HG03280 (cell line): Measurements from ENCODE around the gene PCDHGC5.

Source experiments
- ATAC-seq: cut with Tn5 transposase; IDR thresholded peaks from one replicate; pipeline ENCODE4 v1.9.1; 2021; ENCODE audit warnings: mild to moderate bottlenecking, moderate library complexity; ENCODE audit not compliant: unreplicated experiment

The PCDHGC5 gene

GRCh38 chr5:141490771-141491170 is 1.9 kb downstream of the PCDHGC5 start:
- no peak for ATAC-seq

DNA sequence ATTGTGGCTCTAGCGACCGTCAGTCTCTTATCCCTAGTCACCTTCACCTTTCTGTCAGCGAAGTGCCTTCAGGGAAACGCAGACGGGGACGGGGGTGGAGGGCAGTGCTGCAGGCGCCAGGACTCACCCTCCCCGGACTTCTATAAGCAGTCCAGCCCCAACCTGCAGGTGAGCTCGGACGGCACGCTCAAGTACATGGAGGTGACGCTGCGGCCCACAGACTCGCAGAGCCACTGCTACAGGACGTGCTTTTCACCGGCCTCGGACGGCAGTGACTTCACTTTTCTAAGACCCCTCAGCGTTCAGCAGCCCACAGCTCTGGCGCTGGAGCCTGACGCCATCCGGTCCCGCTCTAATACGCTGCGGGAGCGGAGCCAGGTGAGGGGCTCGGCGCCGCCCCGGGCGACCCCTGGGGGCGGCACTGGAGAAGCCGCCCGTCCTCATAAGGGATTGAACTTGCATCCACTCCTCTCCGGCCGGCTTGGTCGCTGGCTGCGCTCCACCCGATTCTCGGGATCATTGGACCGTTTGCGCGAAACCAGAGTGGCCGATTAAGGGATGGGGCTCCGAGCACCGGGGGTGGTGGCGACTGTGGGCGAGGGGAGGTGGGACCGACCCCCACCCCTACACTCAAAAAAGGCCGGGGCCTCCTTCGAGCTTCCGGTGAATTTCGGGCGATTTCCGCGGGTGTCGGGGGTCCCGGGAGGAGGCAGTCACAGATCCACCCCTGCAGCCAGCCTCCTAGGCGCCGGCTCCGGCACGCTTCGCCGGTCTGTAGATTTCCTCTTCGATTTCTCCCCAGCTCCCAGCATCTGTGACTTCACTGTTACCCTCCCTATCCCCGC is 2.7 kb downstream of the PCDHGC5 start:
- no peak for ATAC-seq

GRCh38 chr5:141492168-141492885 is 3.4 kb downstream of the PCDHGC5 start:
- ATAC-seq = no peak

DNA sequence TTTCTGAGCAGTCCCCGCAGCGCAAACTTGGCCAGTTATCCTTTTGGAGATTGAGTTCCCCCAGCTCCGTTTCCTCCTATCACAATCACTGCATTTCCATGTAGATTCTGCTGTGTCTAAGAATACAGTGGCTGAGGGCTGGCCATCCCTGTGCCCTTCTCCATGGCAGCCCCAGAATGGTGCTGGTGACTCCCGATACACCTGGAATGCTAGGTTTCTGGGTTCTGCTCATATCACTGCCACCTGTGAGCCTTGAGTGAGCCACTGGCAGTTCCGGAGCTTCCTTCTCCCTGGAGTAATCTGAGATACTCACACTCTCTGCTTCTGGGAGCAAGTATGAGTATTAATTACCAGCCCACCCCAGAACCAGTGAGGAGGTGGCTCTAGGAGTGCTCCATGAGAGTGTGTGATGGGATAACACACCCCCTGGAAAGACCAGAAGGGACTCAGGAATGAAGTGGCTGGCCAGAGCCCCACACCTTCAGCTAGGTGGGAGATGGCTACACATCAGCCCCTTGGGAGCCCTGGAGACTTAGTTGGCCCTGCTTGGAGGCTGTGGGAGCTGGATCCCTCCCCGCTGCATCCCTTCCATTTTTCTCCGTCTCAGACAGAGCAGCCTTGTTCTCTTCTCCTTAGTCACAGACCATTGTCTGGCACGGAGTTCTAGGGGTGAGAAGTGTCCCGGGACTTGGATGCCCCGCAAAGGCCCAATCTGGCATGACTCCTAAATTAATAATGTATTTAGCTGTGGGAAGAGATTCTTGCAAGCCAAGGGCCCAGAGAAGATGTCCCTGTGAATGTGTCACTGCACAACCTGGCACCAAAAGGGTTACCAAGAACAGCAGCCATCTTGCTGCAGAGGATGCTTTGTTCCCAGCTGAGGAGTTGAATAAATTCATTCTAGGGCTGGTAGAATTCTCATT is 4.9 kb downstream of the PCDHGC5 start:
- ATAC-seq = no peak

DNA sequence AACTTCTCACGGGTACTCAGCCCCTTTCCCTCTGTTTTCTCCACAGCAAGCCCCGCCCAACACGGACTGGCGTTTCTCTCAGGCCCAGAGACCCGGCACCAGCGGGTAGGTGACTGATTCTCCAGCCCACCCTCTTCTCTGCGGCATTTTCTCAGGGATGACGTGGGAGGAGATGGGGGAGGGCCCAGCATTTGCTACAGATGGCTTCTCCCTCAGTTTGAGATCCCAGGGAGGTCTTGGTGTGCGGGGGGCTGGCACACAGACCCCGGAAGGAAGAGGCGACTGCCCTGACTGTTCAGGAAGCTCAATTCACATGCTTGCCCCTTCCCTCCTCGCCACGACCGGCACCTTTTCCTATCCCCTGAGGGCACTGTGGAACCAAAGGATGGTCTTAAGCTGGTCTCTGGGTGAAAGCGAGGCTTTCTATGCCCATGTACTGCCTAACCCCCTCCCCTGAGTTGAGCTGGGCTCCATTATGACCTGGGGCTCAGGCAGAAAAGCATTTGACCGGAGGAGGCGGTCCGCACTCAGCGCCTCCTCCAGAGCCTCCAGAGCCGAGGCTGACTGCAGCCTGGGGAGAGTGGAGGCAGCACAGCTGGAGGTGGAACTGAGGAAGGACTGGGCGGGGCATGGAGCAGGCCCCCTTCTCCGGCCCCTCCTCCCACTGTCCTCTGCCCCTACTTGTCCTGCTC is 6.0 kb downstream of the PCDHGC5 start:
- no peak for ATAC-seq

- ATAC-seq = no peak
Measured at GRCh38 chr5:141495453-141495811, 6.6 kb downstream of the PCDHGC5 start.

DNA sequence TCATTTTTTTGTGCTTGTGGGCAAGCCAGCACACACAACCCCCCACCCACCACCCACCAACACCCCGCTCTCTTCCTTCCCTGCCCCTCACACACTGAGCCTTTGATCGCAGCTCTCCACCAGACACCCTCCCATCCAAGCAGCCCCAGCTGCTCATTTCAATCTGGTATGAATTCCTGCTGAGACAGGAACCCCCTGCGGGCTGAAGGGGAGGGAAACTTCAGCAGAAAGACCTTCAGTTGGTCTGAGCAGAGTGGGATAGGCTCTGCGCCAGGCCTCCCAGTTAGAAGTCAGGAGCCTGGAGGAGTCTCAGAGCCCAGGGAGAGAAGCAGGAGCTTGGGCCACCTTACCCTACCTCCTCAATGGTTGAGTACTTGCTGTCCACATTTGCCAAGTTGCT is 7.2 kb downstream of the PCDHGC5 start:
- ATAC-seq = no peak

DNA sequence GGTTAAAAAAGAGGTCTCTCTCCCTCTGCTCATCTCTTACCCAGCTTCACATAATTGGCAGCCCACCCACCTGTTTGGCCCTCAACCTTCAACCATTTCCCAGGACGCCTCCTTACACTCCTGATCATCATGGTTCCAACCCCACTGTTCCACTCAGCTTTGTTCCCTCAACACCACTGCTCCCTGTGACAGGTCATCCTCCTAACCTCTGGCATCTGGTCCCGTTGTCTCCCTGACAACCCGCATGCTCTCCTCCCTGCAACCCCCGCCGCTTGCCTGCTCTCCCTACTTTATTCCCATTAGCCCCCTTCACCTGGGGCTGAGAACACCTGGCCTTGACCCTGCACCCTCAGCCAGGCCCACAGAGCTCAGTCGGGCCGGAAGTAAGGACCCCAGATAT is 12.9 kb downstream of the PCDHGC5 start:
- no peak for ATAC-seq

GRCh38 chr5:141503681-141504080 is 14.8 kb downstream of the PCDHGC5 start:
- no peak for ATAC-seq

- no peak for ATAC-seq
Measured at GRCh38 chr5:141504216-141504615, 15.3 kb downstream of the PCDHGC5 start.

DNA sequence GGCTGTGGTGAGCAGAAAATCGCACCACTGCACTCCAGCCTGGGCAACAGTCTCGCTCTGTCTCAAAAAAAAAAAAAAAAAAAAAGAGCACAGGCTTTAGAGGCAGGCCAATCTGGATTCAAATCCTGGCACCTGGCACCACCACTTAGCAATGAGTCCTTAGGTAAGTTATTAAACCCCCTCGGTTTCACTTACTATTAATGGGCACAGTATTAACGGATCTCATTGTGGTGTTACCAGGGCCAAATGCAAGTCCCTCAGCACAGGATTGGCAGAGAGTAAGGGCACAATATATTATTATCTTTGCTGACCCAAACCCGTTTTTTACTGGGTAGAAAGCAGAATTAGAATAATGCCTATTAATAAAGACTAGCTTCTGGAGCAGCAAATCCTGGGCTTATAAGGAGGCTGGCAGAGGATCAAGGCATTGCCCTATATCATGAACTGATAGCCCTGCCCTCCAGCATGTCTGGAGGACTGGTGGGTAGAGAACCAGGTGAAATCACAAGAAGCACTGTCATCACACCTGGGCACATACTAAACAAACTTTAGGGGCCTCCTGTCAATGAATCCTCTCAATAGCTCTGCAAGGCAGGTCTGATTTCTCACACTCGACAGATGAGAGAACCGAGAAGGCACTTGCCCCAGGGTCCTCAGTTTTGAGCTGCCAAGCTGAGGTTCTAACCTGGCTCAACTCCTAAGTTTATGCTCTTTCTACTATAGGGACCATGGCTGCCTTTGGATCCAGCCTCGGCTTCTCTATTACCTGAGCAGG is 17.7 kb downstream of the PCDHGC5 start:
- ATAC-seq = no peak

- ATAC-seq = no peak
Measured at GRCh38 chr5:141507387-141508091, 18.7 kb downstream of the PCDHGC5 start.

- no peak for ATAC-seq
Measured at GRCh38 chr5:141508440-141508797, 19.5 kb downstream of the PCDHGC5 start.

GRCh38 chr5:141508798-141509611 is 20.1 kb downstream of the PCDHGC5 start:
- no peak for ATAC-seq

- ATAC-seq = no peak
Measured at GRCh38 chr5:141510160-141510559, 21.3 kb downstream of the PCDHGC5 start.

- peak; percentile 33 for ATAC-seq
Measured at GRCh38 chr5:141510850-141511601, 22.1 kb downstream of the PCDHGC5 start.

GRCh38 chr5:141511771-141512325 is 23.0 kb downstream of the PCDHGC5 start:
- no peak for ATAC-seq
